C4-2B (cell line): ENCODE measurements around the gene OR7G2.

ENCODE experiments used
- H3K27ac ChIP-seq: fragments of 450-650 bp; 2 replicates; pipeline ENCODE4 v1.5.1; 2017
- CTCF ChIP-seq: fragments of 450-650 bp; conservative IDR thresholded peaks from 2 replicates; pipeline ENCODE4 v1.5.1; 2017; ENCODE audit warnings: mild to moderate bottlenecking
- ZFX ChIP-seq: fragments of 450-650 bp; IDR thresholded peaks from 2 replicates; pipeline ENCODE4 v1.6.1; 2017

OR7G2 gene

GRCh38 chr19:9126900-9127405 lies 19.7 kb upstream of the OR7G2 start, which contains the start of gene OR7G3:
Gene OR7G3 (minus strand): TSS chr19:9126950. CDS start chr19:9126950, 0 bp downstream.
- no peak for TF ChIP-seq CTCF
- no peak for TF ChIP-seq ZFX
- H3K27ac ChIP-seq = no peak within 1 kb of the TSS

- H3K27ac ChIP-seq = no peak overlapping the region
- TF ChIP-seq ZFX = no peak
- TF ChIP-seq CTCF = no peak
These were observed 9.3 kb upstream of the OR7G2 start for GRCh38 chr19:9116547-9116946.

GRCh38 chr19:9115307-9115813 lies 8.1 kb upstream of the OR7G2 start, which contains the start of gene OR7G1:
Gene OR7G1 (minus strand): TSS chr19:9115763. CDS start chr19:9115763, 0 bp downstream.
- H3K27ac ChIP-seq = no peak within 1 kb of the TSS
- TF ChIP-seq CTCF (no peak), ZFX (no peak)

GRCh38 chr19:9109959-9110358 lies 2.7 kb upstream of the OR7G2 start:
- TF ChIP-seq ZFX (no peak), CTCF (no peak)
- H3K27ac ChIP-seq = no peak overlapping the region

GRCh38 chr19:9086761-9087160 lies 20.5 kb downstream of the OR7G2 start, which contains the start of gene OR1M1:
Gene OR1M1 (plus strand): TSS chr19:9087061. CDS start chr19:9093245, 6,184 bp downstream.
- TF ChIP-seq ZFX (no peak), CTCF (no peak)
- no peak within 1 kb of the TSS for H3K27ac ChIP-seq

- H3K27ac ChIP-seq = no peak overlapping the region
- TF ChIP-seq ZFX = no peak
- TF ChIP-seq CTCF = no peak
These were observed 28.6 kb downstream of the OR7G2 start for GRCh38 chr19:9078651-9079050.

- TF ChIP-seq CTCF (no peak), ZFX (no peak)
These were observed 30.4 kb downstream of the OR7G2 start for GRCh38 chr19:9076901-9077300.

More at GRCh38 chr19:9076901-9077300, 30.4 kb downstream of the OR7G2 start:
- no peak overlapping the region for H3K27ac ChIP-seq
